ENCODE results near the gene FIGLA. TPM values are rescaled to one million over a fixed set of nuclear protein-coding genes. Genes with fewer than 3 reads are reported as not detected.

The FIGLA gene
- total RNA-seq, result not detected in 2 replicates

GRCh38 chr2:70790136-70790828, at the start of gene FIGLA:
Gene FIGLA, minus strand, starts transcription at chr2:70790643. Its CDS starts 5 bp downstream, at chr2:70790638.

GRCh38 chr2:70835643-70836042, 45.2 kb upstream of the FIGLA start, which contains the start of gene CD207:
Gene CD207, minus strand, starts transcription at chr2:70835816. Its CDS starts 40 bp downstream, at chr2:70835776.

GRCh38 chr2:70820499-70820898, 30.1 kb upstream of the FIGLA start, which contains the start of gene CLEC4F:
Gene CLEC4F, minus strand, starts transcription at chr2:70820599. Its CDS starts 76 bp downstream, at chr2:70820523.

GRCh38 chr2:70767699-70768589, 22.5 kb downstream of the FIGLA start, which contains the start of gene ADD2:
Gene ADD2, minus strand, starts transcription at chr2:70768200. Its CDS starts 61,792 bp downstream, at chr2:70706408.

Other genes starting within 250 kb of the FIGLA start
- 0.13 and 2.8 TPM in 2 replicates for gene TGFA, start 236.8 kb downstream of the FIGLA start, total RNA-seq
- not detected in 2 replicates for gene ADD2, start 22.4 kb downstream of the FIGLA start, total RNA-seq
- gene CLEC4F, start 30.0 kb upstream of the FIGLA start, total RNA-seq, result not detected in 2 replicates
- gene CD207, start 45.2 kb upstream of the FIGLA start, total RNA-seq, result not detected in 2 replicates
- 1.6 and 2.0 TPM in 2 replicates for gene VAX2, start 109.9 kb upstream of the FIGLA start, total RNA-seq
- gene ATP6V1B1, start 145.3 kb upstream of the FIGLA start, total RNA-seq, result 1.1 and 2.2 TPM in 2 replicates
- 0.20 and 0.30 TPM in 2 replicates for gene ANKRD53, start 188.0 kb upstream of the FIGLA start, total RNA-seq
- 49.8 and 61.1 TPM in 2 replicates for gene TEX261, start 204.2 kb upstream of the FIGLA start, total RNA-seq